Stimulated activated CD8-positive, alpha-beta memory T cell treated with anti-CD3 and anti-CD28 coated beads, Interleukin-4, amount 100 ng/mL, for 1 hour (primary cell): ENCODE results near the gene SLC1A4.
"Not testable (repeated sequence)": the region's sequence is repeated elsewhere in the genome, so short reads cannot be mapped to it uniquely, and the experiment has no call there.

ENCODE experiments used
- DNase-seq, 2 donors: peaks; one replicate each; pipeline ENCODE4 v3.0.0-alpha.2; 2020; ENCODE audit warnings: low read depth in 2 of 2, low spot score in 1 of 2

SLC1A4 gene

GRCh38 chr2:64989126-64989981 is at the start of gene SLC1A4:
Gene SLC1A4 (plus strand): TSS chr2:64989399. CDS start chr2:64989644, 245 bp downstream.
- peak; percentile 54 to 55 for DNase-seq

GRCh38 chr2:64941143-64941542 is 48.1 kb upstream of the SLC1A4 start:
- DNase-seq = no peak

- DNase-seq = no peak
Observed at GRCh38 chr2:64941801-64942200, 47.4 kb upstream of the SLC1A4 start.

GRCh38 chr2:64942693-64943092 is 46.5 kb upstream of the SLC1A4 start:
- DNase-seq = no peak

- DNase-seq = no peak
Observed at GRCh38 chr2:64943387-64944150, 45.6 kb upstream of the SLC1A4 start.

GRCh38 chr2:64944484-64944883 is 44.7 kb upstream of the SLC1A4 start:
- DNase-seq = no peak

- peak; percentile 9 to 33 for DNase-seq
Observed at GRCh38 chr2:64945973-64946768, 43.0 kb upstream of the SLC1A4 start.

- no peak for DNase-seq
Observed at GRCh38 chr2:64946769-64947247, 42.4 kb upstream of the SLC1A4 start.

- no peak for DNase-seq
Observed at GRCh38 chr2:64947885-64948284, 41.3 kb upstream of the SLC1A4 start.

- DNase-seq = no peak
Observed at GRCh38 chr2:64950226-64951160, 38.7 kb upstream of the SLC1A4 start.

GRCh38 chr2:64951306-64951953 is 37.8 kb upstream of the SLC1A4 start:
- no peak for DNase-seq

GRCh38 chr2:64952096-64952495 is 37.1 kb upstream of the SLC1A4 start:
- DNase-seq = no peak

GRCh38 chr2:64952511-64953482 is 36.4 kb upstream of the SLC1A4 start:
- DNase-seq = no peak

GRCh38 chr2:64955467-64955866 is 33.7 kb upstream of the SLC1A4 start:
- DNase-seq = no peak

- no peak for DNase-seq
Observed at GRCh38 chr2:64957109-64957903, 31.9 kb upstream of the SLC1A4 start.

- no peak for DNase-seq
Observed at GRCh38 chr2:64958556-64958955, 30.6 kb upstream of the SLC1A4 start.

GRCh38 chr2:64960819-64961218 is 28.4 kb upstream of the SLC1A4 start:
- no peak for DNase-seq

- not testable (repeated sequence) for DNase-seq
Observed at GRCh38 chr2:64963138-64963537, 26.1 kb upstream of the SLC1A4 start.
